Brain microvascular endothelial cell (primary cell): ENCODE data around the gene DHX38.

Experiments used
- DNase-seq: peaks from one replicate; pipeline ENCODE4 v3.0.0-alpha.2; 2020
- H3K27ac ChIP-seq: fragments of 250-450 bp; sonication (Bioruptor Pico); 2 replicates; pipeline ENCODE4 v1.5.1; 2020; ENCODE audit warnings: mild to moderate bottlenecking, moderate library complexity
- H3K27me3 ChIP-seq: fragments of 250-450 bp; sonication (Bioruptor Pico); replicated peaks from 2 replicates; pipeline ENCODE4 v1.5.1; 2020; ENCODE audit warnings: mild to moderate bottlenecking
- H3K36me3 ChIP-seq: fragments of 250-450 bp; sonication (Bioruptor Pico); replicated peaks from 2 replicates; pipeline ENCODE4 v1.5.1; 2020; ENCODE audit warnings: mild to moderate bottlenecking
- H3K4me3 ChIP-seq: 2 replicates; pipeline ENCODE4 v1.5.1; 2011; ENCODE audit warnings: low read depth, mild to moderate bottlenecking, control low read depth, low read length, moderate library complexity
- CTCF ChIP-seq: IDR thresholded peaks from 2 replicates; pipeline ENCODE4 v1.5.1; 2011; ENCODE audit warnings: low read depth, mild to moderate bottlenecking, moderate library complexity, low read length, control low read depth, inconsistent platforms; ENCODE audit errors: missing control alignments
- in situ Hi-C: cut with HindIII; loops from 2 replicates; pipeline ENCODE4 v1.10.0; 2017; ENCODE audit warnings: low sequenced_read_pairs, low pct_ligation_motif_present

DHX38 gene

GRCh38 chr16:72108353-72109102 lies 14.9 kb downstream of the DHX38 start:
- H3K36me3 ChIP-seq, result peaks cover 91% of the 10 kb centered on the region
- no peak overlapping the region for H3K27ac ChIP-seq
- no peak for DNase-seq
- in situ Hi-C loops, result no loop called here
- TF ChIP-seq CTCF, result no peak
- H3K4me3 ChIP-seq, result no peak overlapping the region
- H3K27me3 ChIP-seq, result no peaks in the 10 kb centered on the region

DNA sequence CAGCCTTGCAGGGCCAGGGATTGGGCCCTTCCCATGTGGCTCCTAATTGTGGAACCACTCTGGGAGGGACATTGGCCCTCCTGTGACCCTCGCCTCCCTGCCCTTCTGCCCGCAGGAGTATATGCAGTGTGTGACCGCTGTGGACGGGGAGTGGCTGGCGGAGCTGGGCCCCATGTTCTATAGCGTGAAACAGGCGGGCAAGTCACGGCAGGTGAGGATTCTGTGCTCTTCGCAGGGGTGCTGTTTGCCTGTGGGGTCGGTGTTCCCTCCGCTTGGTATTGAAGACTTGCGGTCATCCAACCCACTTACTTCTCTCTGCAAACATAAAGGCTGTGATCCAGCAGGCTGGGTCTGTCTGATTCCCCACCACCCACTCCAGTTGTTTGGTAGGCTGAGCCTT lies 15.7 kb downstream of the DHX38 start:
- H3K4me3 ChIP-seq, result no peak overlapping the region
- H3K27ac ChIP-seq, result no peak overlapping the region
- no peak for TF ChIP-seq CTCF
- no peak for DNase-seq
- H3K27me3 ChIP-seq, result no peaks in the 10 kb centered on the region
- peaks cover 84% of the 10 kb centered on the region for H3K36me3 ChIP-seq
- in situ Hi-C loops, result no loop called here

DNA sequence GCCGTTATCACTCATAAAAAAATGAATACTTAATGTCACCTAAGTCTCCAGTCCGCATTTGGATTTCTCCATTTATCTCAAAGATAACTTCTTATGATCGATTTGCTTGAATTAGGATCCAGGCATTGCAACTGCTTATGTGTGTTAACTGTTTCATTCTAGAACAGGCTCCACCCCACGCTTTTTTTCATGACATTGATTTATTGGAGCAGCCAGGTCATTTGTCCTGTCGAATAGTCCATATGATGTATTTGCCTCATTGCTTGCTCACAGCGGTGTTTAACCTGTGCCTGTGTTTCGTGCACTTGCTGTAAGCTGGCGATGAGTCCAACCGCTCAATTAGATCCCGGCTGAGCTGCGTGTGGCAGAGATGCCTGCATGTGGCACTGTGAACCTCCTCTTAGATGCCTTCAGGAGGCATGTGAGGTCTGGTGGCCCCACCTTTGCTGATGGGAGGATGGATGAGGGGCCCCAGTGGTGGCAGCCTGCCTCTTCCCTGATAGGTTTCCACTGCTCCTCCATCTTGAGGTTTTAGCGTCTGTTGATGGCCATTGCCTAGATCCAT lies 16.4 kb downstream of the DHX38 start:
- Histone ChIP-seq H3K27me3 (no peaks in the 10 kb centered on the region), H3K4me3 (no peak overlapping the region)
- in situ Hi-C loops, result no loop called here

DNA sequence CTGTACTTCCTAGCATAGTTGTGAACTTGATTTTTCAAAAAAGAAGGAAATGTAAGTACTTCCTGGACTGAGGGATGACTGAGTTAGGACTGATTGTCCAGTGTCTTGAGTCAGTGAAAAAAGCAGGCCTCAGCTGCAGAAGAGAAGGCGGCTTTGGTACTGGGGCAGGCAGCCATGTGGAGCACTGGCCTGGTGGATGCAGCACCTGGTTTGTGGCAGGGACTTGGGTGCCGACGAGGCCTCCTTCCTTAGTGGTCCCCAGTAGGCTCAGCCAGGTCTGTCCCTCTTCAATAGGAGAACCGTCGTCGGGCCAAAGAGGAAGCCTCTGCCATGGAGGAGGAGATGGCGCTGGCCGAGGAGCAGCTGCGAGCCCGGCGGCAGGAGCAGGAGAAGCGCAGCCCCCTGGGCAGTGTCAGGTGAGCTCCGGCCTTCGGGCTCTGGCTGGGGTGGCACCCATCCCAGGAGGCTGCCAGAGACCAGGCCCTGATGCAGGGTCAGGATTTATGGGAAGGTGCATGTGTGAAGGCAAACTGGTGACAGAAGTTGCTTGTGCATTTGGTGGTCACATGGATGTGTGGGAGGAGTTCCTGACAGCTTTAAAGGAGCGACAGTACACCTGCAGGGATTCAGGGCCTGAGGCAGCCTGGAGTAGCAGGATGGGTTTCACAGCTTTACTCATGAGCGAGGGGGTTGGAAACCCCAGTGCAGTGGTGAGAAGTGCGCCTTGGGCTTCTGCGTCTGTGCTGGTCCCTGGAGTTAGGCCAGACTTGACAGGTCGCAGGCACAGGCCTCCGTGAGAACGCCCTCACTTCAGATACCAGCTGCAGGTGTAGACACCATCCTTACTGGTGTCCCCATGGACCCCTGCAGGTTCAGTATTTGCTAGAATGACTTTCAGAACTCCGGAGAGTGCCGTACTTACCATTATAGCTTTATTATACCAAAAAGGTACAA lies 17.3 kb downstream of the DHX38 start:
- no peak for DNase-seq
- in situ Hi-C loops, result no loop called here
- Histone ChIP-seq H3K4me3 (no peak overlapping the region), H3K27ac (no peak overlapping the region), H3K27me3 (no peaks in the 10 kb centered on the region), H3K36me3 (peaks cover 68% of the 10 kb centered on the region)
- no peak for TF ChIP-seq CTCF

More for the DNA sequence above, 16.4 kb downstream of the DHX38 start:
- DNase-seq, result no peak
- H3K27ac ChIP-seq, result no peak overlapping the region
- TF ChIP-seq CTCF, result no peak
- peaks cover 77% of the 10 kb centered on the region for H3K36me3 ChIP-seq

- no peak overlapping the region for H3K27ac ChIP-seq
- H3K27me3 ChIP-seq, result no peaks in the 10 kb centered on the region
- no peak for TF ChIP-seq CTCF
- no peak overlapping the region for H3K4me3 ChIP-seq
- peaks cover 61% of the 10 kb centered on the region for H3K36me3 ChIP-seq
- no peak for DNase-seq
- in situ Hi-C loops, result no loop called here
Measured at GRCh38 chr16:72111657-72112451, 18.2 kb downstream of the DHX38 start.
